Progenitor cell of endocrine pancreas (in vitro differentiated cells): ENCODE results near the gene C14orf119. TPM values are rescaled to one million over a fixed set of nuclear protein-coding genes. Genes with fewer than 3 reads are reported as not detected.

Experiments
- DNase-seq: peaks from one replicate; pipeline ENCODE4 v3.0.0; 2021; ENCODE audit warnings: low spot score; ENCODE audit not compliant: unreplicated experiment
- H3K27ac Mint-ChIP-seq: 2 replicates; pipeline ENCODE4 v1.8.0; 2021; ENCODE audit warnings: mild to moderate bottlenecking, moderate library complexity, mixed read lengths
- H3K27me3 Mint-ChIP-seq: 2 replicates; pipeline ENCODE4 v1.8.0; 2021; ENCODE audit warnings: mixed read lengths
- H3K36me3 Mint-ChIP-seq: 2 replicates; pipeline ENCODE4 v1.8.0; 2022; ENCODE audit warnings: mixed read lengths; ENCODE audit not compliant: insufficient read depth
- H3K4me1 Mint-ChIP-seq: 2 replicates; pipeline ENCODE4 v1.8.0; 2021; ENCODE audit warnings: low read depth, mixed read lengths
- H3K4me3 Mint-ChIP-seq: 2 replicates; pipeline ENCODE4 v1.8.0; 2021; ENCODE audit warnings: low read depth, mild to moderate bottlenecking, moderate library complexity, mixed read lengths
- H3K9me3 Mint-ChIP-seq: 2 replicates; pipeline ENCODE4 v1.8.0; 2021; ENCODE audit warnings: low read depth, mixed read lengths
- total RNA-seq: library from RNA; stranded (reverse); gene quantifications from 2 replicates; pipeline ENCODE4 v1.2.1, GENCODE V29; 2021
- TF ChIP-seq, protein P1 (sequence below): fragments of 200-600 bp; sonication (generic); IDR thresholded peaks from one replicate; pipeline ENCODE4 v1.5.0; 2021; ENCODE audit warnings: antibody characterized with exemption, mild to moderate bottlenecking; ENCODE audit not compliant: unreplicated experiment

Gene C14orf119
- total RNA-seq, 1 donor from 2014 or later = 45.8 TPM

DNA sequence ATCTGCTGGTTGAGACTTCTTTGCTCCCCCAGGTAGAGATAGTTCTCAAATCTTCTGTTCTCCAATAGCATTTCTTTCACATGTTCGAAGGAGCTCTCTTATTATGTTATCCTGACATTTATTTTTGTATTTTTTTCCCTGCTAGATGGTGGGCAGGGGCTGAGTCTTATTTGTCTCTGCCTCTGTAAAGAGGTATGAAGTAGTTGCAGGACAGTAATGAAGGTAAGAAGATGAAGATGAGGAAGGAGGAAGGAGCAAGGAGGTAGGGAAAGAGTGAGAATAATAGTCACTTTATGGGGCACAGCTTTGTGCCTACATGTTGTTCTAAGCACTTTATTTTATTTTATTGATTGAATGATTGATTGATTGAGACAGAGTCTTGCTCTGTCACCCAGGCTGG is 14.5 kb downstream of the C14orf119 start:
- Mint-ChIP-seq H3K4me1 (peaks cover 5% of the 10 kb centered on the region), H3K27me3 (peaks cover 10% of the 10 kb centered on the region), H3K36me3 (no peaks in the 10 kb centered on the region), H3K4me3 (no peak overlapping the region), H3K27ac (no peak overlapping the region), H3K9me3 (no peaks in the 10 kb centered on the region)
- TF ChIP-seq, protein P1, sequence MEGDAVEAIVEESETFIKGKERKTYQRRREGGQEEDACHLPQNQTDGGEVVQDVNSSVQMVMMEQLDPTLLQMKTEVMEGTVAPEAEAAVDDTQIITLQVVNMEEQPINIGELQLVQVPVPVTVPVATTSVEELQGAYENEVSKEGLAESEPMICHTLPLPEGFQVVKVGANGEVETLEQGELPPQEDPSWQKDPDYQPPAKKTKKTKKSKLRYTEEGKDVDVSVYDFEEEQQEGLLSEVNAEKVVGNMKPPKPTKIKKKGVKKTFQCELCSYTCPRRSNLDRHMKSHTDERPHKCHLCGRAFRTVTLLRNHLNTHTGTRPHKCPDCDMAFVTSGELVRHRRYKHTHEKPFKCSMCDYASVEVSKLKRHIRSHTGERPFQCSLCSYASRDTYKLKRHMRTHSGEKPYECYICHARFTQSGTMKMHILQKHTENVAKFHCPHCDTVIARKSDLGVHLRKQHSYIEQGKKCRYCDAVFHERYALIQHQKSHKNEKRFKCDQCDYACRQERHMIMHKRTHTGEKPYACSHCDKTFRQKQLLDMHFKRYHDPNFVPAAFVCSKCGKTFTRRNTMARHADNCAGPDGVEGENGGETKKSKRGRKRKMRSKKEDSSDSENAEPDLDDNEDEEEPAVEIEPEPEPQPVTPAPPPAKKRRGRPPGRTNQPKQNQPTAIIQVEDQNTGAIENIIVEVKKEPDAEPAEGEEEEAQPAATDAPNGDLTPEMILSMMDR = no peak
- DNase-seq = no peak

DNA sequence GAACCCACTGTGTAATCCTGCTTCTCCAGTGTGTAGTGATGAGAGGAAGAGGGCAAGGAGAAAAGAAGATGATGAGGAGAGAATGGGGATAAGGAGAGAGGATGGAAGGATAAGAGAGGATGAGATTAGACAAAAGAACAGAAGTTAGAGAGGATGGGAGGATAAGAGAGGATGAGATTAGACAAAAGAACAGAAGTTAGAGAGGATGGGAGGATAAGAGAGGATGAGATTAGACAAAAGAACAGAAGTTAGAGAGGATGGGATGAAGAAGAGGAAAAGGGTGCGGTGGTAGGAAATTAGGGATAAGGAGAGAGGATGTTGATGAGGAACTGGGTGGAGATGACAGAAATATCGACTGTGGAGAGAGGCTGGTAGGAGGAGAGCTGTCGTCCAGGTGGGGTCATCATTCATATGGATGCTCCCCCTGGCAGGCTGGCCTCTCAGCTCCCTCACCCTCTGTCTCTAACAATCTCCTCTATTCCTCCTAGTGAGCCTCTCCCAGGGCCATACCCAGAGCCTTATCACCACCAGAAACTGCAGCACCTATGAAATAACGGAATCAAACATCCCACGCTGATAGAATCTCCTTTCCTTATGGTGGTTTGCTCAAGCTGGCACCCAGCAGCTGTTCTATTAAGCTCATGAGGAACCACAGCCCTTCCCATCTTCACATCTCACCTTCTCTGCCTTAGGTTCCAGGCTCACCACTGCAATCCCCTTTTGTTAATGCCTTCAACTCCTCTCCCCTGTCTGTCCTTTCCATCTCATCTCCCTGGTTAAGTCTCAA is 15.5 kb downstream of the C14orf119 start:
- DNase-seq = no peak
- Mint-ChIP-seq H3K27me3 (peaks cover 9% of the 10 kb centered on the region), H3K9me3 (no peaks in the 10 kb centered on the region), H3K4me1 (peaks cover 4% of the 10 kb centered on the region), H3K27ac (no peak overlapping the region), H3K36me3 (no peaks in the 10 kb centered on the region), H3K4me3 (no peak overlapping the region)
- TF ChIP-seq, protein P1 = no peak

DNA sequence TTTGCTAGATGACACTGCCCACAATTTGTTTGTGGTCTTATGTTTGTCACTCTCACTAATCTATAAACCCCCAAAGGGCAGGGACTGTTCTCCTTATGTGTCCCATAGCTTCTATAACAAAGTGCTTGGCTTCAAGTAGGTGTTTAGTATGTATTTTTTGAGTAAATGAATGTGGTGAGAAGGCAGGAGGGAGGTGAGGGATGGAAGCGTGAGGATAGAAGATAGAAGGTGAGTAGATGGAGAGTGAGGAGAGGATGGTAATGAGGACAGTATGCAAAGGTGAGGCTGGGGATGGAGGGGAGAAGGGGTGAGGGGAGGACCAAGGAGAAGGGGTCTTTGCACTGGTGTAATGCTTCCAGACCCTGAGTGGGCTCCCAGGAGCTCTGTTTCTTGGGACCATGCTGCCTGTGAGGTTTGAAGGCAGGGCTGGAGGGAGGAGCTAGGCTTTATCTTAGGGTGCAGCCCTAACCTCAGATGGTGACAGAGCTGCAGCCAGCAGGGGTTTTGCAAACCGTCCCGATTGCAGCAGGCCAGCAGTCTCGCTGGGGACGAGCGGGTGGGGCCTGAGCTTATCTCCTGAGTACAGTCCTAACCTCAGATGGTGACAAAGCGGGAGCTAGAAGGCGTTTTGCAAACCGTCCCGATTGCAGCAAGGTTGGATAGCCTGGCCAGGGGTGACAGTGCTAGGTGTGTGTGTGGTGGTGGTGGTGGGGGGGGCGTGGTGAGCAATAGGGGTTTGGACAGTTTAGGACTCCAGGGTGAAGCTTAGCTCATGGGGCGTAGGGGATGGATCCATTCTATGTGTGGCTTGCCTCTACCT is 17.3 kb downstream of the C14orf119 start:
- Mint-ChIP-seq H3K27ac (no peak overlapping the region), H3K9me3 (no peaks in the 10 kb centered on the region), H3K4me3 (no peak overlapping the region), H3K4me1 (peaks cover 1% of the 10 kb centered on the region), H3K27me3 (peaks cover 19% of the 10 kb centered on the region), H3K36me3 (no peaks in the 10 kb centered on the region)
- DNase-seq = no peak
- TF ChIP-seq, protein P1 = no peak

GRCh38 chr14:23113431-23114119 is 18.3 kb downstream of the C14orf119 start:
- Mint-ChIP-seq H3K36me3 (no peaks in the 10 kb centered on the region), H3K9me3 (no peaks in the 10 kb centered on the region), H3K4me3 (no peak overlapping the region), H3K27ac (no peak overlapping the region), H3K27me3 (peaks cover 19% of the 10 kb centered on the region), H3K4me1 (peaks cover 1% of the 10 kb centered on the region)
- DNase-seq = no peak
- TF ChIP-seq, protein P1 = no peak

- Mint-ChIP-seq H3K36me3 (no peaks in the 10 kb centered on the region), H3K4me3 (no peak overlapping the region), H3K27ac (no peak overlapping the region), H3K4me1 (peaks cover 1% of the 10 kb centered on the region), H3K27me3 (peaks cover 19% of the 10 kb centered on the region), H3K9me3 (no peaks in the 10 kb centered on the region)
- DNase-seq = no peak
- TF ChIP-seq, protein P1 = no peak
Observed at GRCh38 chr14:23114120-23114458, 18.8 kb downstream of the C14orf119 start.
